ENCODE data around the gene ACVR2B. TPM values are rescaled to one million over a fixed set of nuclear protein-coding genes. Genes with fewer than 3 reads are reported as not detected.
"Not testable (repeated sequence)": the region's sequence is repeated elsewhere in the genome, so short reads cannot be mapped to it uniquely, and the experiment has no call there.

Gene ACVR2B
- 1 to 10 TPM; 8.2 to 9.1 TPM for total RNA-seq

DNA sequence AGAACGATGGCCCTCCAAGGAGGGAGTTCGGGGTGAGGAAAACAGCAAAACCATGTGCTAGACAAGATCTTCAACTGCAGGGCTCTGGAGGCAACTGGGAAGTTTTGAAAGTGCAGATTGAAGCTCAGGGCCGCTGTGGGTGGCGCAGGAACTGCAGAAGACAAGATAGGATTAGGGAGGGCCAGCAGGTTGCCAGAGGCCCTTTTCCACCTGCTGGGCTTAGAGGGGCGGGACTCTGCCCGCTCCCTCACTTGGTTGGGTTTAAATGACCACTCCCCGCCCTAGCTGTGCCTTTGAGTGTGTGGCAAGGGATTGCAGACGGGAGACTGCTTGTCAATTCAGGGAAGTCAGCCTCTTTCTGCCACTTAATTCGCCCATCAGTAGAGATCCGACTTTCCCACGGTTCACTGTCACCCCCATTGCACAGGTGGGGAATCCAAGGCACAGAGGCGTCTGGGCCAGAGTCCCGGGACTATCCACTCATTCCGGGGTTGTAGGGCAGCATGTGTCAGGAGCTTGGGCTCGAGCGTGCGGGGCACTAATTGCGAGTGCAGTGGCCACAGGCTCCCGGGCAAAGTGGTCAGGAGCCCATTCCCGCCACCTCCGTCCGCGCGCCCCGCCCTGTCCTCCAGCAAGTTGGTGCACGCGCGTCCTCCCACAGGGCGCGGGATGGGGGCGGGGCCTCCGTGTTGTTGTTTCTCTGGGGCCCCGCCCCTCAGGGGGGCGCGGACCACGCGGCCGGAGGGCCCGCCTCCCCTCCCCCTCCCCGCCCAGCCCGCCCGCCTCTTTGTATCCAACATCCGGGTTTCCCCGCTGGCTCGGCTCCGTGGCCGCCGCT lies at the start of gene ACVR2B:
TSS of gene ACVR2B (plus strand) at position 816 of the 838 bp plus-strand sequence. CDS start 433 bp downstream, outside the sequence.
- peaks cover 3 to 8% of the 10 kb centered on the region in 2 donors for H3K9me3 Mint-ChIP-seq
- H3K36me3 Mint-ChIP-seq (ENCODE audit: insufficient read depth in 2 of 2), result peaks cover 3 to 8% of the 10 kb centered on the region in 2 donors
- peaks cover 4% of the 10 kb centered on the region for H3K4me1 Mint-ChIP-seq (ENCODE audit: low read depth)
- peak within 1 kb of the TSS; percentile 96 to 97 for H3K4me3 Mint-ChIP-seq
- H3K27ac Mint-ChIP-seq, result peak within 1 kb of the TSS; percentile 81
- DNase-seq (peak; percentile 74 to 77), ATAC-seq (replicated peaks in 1 of 2) (peak; percentile 66 to 67)
- no peaks in the 10 kb centered on the region for H3K27me3 Mint-ChIP-seq (ENCODE audit: low read depth)

DNA sequence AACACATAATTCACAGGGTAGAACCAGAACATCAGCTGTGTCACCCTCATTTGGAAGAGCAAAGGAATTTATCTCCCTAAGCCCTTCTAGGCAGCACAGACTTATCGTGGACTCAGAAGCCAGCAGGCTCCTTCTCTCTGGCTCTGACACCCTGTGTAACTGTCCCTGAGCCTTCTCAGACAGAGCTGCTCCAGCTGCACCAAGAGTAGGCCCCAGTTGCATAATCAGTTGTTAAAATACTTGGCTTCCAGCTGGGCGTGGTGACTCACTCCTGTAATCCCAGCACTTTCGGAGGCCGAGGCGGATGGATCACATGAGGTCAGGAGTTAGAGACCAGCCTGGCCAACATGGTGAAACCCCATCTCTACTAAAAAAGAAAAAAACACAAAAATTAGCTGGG lies 49.4 kb upstream of the ACVR2B start:
- no peak for DNase-seq
- ATAC-seq (replicated peaks in 1 of 2), result no peak
- H3K4me3 Mint-ChIP-seq, result no peak overlapping the region
- no peak overlapping the region for H3K27ac Mint-ChIP-seq
- peaks cover 0 to 1% of the 10 kb centered on the region in 2 donors for H3K9me3 Mint-ChIP-seq
- H3K27me3 Mint-ChIP-seq (ENCODE audit: low read depth), result no peaks in the 10 kb centered on the region
- peaks cover 4 to 7% of the 10 kb centered on the region in 2 donors for H3K36me3 Mint-ChIP-seq (ENCODE audit: insufficient read depth in 2 of 2)
- no peaks in the 10 kb centered on the region for H3K4me1 Mint-ChIP-seq (ENCODE audit: low read depth)

DNA sequence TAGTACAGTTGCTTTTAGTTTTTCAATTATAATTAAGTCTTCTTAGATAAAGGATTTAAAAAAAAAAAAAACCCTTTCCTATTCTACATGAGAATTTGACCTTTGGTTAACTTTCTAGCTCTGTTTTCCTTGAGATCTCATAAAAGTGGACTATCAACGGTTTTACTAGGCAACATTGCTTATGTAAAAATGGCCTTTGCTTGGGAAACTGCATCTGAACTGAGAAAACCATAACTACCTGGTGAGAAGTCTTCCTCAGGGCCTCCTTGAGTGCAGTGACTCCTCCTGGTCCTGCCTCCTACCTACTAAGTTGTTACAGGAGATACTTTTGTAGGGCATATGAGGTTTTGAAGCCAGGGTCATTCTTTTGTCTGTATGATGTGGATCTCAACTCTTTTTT lies 42.1 kb upstream of the ACVR2B start:
- H3K27ac Mint-ChIP-seq, result no peak overlapping the region
- ATAC-seq (replicated peaks in 1 of 2) (no peak), DNase-seq (no peak)
- H3K36me3 Mint-ChIP-seq (ENCODE audit: insufficient read depth in 2 of 2), result no peaks in the 10 kb centered on the region
- no peaks in the 10 kb centered on the region for H3K4me1 Mint-ChIP-seq (ENCODE audit: low read depth)
- no peak overlapping the region for H3K4me3 Mint-ChIP-seq
- H3K27me3 Mint-ChIP-seq (ENCODE audit: low read depth), result no peaks in the 10 kb centered on the region
- no peaks in the 10 kb centered on the region for H3K9me3 Mint-ChIP-seq

GRCh38 chr3:38420758-38421157 lies 32.9 kb upstream of the ACVR2B start:
- not testable (repeated sequence) for H3K27ac Mint-ChIP-seq; H3K36me3 Mint-ChIP-seq (ENCODE audit: insufficient read depth in 2 of 2); H3K27me3 Mint-ChIP-seq (ENCODE audit: low read depth); ATAC-seq (replicated peaks in 1 of 2); H3K9me3 Mint-ChIP-seq; DNase-seq
- peaks cover 18% of the 10 kb centered on the region for H3K4me1 Mint-ChIP-seq (ENCODE audit: low read depth)
- H3K4me3 Mint-ChIP-seq, result peak overlapping the region in 1 of 2 donors; percentile 63

DNA sequence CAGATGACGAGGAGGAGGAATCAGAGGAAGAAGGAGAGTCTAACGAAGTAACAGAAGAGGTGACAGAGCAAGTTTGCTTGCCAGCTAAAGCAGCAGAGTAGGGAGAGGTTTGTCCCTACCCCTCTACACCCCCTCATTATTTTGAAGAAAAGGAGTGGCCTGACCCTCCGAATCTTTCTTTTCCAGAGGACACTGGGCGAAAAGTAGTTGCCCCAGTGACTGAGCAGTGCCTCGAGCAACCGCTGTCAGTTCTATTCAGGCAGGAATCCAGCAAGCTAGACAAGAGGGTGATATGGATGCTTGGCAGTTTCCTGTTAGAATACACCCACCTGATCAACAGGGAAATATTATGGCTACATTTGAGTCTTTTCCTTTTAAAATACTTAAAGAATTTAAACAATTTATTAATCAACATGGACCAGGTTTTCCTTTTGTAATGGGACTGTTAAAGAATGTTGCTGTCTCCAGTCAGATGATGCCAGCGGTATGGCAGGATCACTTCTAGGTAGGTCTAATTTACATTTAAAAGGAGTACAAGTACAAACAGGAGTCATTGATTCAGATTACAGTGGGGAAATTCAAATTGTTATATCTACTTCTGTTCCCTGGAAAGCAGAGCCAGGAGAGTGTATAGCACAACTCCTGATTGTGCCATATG lies 31.9 kb upstream of the ACVR2B start:
- Mint-ChIP-seq H3K9me3 (no peaks in the 10 kb centered on the region), H3K27me3 (ENCODE audit: low read depth) (no peaks in the 10 kb centered on the region), H3K27ac (no peak overlapping the region), H3K4me1 (ENCODE audit: low read depth) (peaks cover 18% of the 10 kb centered on the region), H3K36me3 (ENCODE audit: insufficient read depth in 2 of 2) (no peaks in the 10 kb centered on the region), H3K4me3 (peak overlapping the region in 1 of 2 donors; percentile 63)
- ATAC-seq (replicated peaks in 1 of 2) (no peak), DNase-seq (no peak)

GRCh38 chr3:38426798-38427426 lies 26.8 kb upstream of the ACVR2B start:
- H3K4me1 Mint-ChIP-seq (ENCODE audit: low read depth); DNase-seq; ATAC-seq (replicated peaks in 1 of 2): not testable (repeated sequence)

GRCh38 chr3:38432871-38433658 lies 20.6 kb upstream of the ACVR2B start:
- not testable (repeated sequence) for H3K27me3 Mint-ChIP-seq (ENCODE audit: low read depth); H3K4me1 Mint-ChIP-seq (ENCODE audit: low read depth); DNase-seq; H3K4me3 Mint-ChIP-seq; H3K27ac Mint-ChIP-seq; ATAC-seq (replicated peaks in 1 of 2)
- Mint-ChIP-seq H3K9me3 (peaks cover 20 to 23% of the 10 kb centered on the region in 2 donors), H3K36me3 (ENCODE audit: insufficient read depth in 2 of 2) (peaks cover 27 to 44% of the 10 kb centered on the region in 2 donors)

More at GRCh38 chr3:38426798-38427426, 26.8 kb upstream of the ACVR2B start:
- not testable (repeated sequence) for H3K27ac Mint-ChIP-seq; H3K9me3 Mint-ChIP-seq; H3K27me3 Mint-ChIP-seq (ENCODE audit: low read depth); H3K4me3 Mint-ChIP-seq
- peaks cover 6 to 12% of the 10 kb centered on the region in 2 donors for H3K36me3 Mint-ChIP-seq (ENCODE audit: insufficient read depth in 2 of 2)

GRCh38 chr3:38433661-38434060 lies 20.0 kb upstream of the ACVR2B start:
- not testable (repeated sequence) for H3K27me3 Mint-ChIP-seq (ENCODE audit: low read depth); H3K4me3 Mint-ChIP-seq; H3K4me1 Mint-ChIP-seq (ENCODE audit: low read depth); ATAC-seq (replicated peaks in 1 of 2); DNase-seq; H3K27ac Mint-ChIP-seq
- peaks cover 27 to 46% of the 10 kb centered on the region in 2 donors for H3K36me3 Mint-ChIP-seq (ENCODE audit: insufficient read depth in 2 of 2)
- peaks cover 20 to 23% of the 10 kb centered on the region in 2 donors for H3K9me3 Mint-ChIP-seq

DNA sequence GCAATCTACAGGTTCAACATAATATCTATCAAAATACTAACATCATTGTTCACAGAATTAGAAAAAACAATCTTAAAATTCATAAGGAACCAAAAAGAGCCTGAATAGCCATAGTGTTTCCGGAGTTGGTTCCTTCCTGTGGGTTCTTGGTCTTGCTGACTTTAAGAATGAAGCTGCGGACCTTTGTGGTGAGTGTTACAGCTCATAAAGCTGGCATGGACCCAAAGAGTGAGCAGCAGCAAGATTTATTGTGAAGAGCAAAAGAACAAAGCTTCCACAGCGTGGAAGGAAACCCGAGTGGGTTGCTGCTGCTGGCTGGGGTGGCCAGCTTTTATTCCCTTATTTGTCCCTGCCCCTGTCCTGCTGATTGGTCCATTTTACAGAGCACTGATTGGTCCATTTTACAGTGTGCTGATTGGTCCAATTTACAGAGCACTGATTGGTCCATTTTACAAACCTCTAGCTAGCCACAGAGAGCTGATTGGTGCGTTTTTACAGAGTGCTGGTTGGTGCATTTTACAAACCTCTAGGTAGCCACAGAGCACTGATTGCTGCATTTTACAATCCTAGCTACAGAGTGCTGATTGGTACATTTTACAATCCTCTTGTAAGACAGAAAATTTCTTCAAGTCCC lies 15.1 kb upstream of the ACVR2B start:
- Mint-ChIP-seq H3K36me3 (ENCODE audit: insufficient read depth in 2 of 2) (peaks cover 17 to 25% of the 10 kb centered on the region in 2 donors), H3K9me3 (peaks cover 11 to 15% of the 10 kb centered on the region in 2 donors)
- peak in 1 of 2 donors; percentile 13 for DNase-seq
- not testable (repeated sequence) for H3K4me1 Mint-ChIP-seq (ENCODE audit: low read depth); H3K27me3 Mint-ChIP-seq (ENCODE audit: low read depth); ATAC-seq (replicated peaks in 1 of 2); H3K4me3 Mint-ChIP-seq; H3K27ac Mint-ChIP-seq

DNA sequence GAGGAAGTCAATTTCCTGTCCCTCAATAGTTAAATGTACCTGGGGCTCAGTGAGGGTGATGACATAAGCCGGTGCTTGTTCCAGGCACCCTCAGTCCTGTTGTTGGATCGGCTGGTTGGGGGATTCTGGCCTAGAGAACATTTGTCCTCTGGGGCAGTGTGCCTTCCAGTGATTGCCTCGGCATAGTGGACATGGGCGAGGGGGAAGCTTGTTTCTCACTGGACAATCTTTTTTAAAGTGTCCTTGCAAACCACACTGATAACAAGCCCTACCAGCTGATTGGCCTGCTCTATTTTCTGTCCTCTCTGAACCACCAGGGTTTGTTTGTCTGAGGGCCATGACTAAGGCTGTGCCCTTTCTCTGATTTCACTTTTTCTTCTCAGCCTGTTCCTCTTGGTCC lies 10.5 kb upstream of the ACVR2B start:
- H3K4me3 Mint-ChIP-seq; H3K36me3 Mint-ChIP-seq (ENCODE audit: insufficient read depth in 2 of 2); H3K27ac Mint-ChIP-seq; H3K9me3 Mint-ChIP-seq; ATAC-seq (replicated peaks in 1 of 2); H3K4me1 Mint-ChIP-seq (ENCODE audit: low read depth); DNase-seq; H3K27me3 Mint-ChIP-seq (ENCODE audit: low read depth): not testable (repeated sequence)

DNA sequence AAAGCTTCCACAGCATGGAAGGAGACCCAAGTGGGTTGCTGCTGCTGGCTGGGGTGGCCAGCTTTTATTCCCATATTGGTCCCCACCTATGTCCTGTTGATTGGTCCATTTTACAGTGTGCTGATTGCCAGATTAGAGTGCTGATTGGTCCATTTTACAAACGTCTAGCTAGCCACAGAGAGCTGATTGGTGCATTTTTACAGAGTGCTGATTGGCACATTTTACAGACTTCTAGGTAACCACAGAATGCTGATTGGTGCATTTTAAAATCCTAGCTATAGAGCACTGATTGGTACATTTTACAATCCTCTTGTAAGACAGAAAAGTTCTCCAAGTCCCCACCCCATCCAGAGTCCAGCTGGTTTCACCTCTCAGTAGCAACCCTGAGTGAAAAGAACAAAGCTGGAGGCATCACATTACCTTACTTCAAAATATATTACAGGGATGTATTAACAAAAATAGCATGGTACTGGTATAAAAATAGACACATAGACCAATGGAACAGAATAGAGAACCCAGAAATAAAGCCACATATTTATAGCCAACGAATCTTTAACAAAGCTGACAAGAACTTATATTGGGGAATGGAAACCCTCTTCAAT lies 7.5 kb upstream of the ACVR2B start:
- H3K4me1 Mint-ChIP-seq (ENCODE audit: low read depth), result no peaks in the 10 kb centered on the region
- ATAC-seq (replicated peaks in 1 of 2) (no peak), DNase-seq (no peak)
- H3K36me3 Mint-ChIP-seq (ENCODE audit: insufficient read depth in 2 of 2), result peaks cover 0 to 5% of the 10 kb centered on the region in 2 donors
- no peak overlapping the region for H3K4me3 Mint-ChIP-seq
- no peak overlapping the region for H3K27ac Mint-ChIP-seq
- H3K9me3 Mint-ChIP-seq, result peaks cover 3 to 6% of the 10 kb centered on the region in 2 donors
- no peaks in the 10 kb centered on the region for H3K27me3 Mint-ChIP-seq (ENCODE audit: low read depth)

GRCh38 chr3:38446812-38447211 lies 6.9 kb upstream of the ACVR2B start:
- no peak for DNase-seq
- no peaks in the 10 kb centered on the region for H3K27me3 Mint-ChIP-seq (ENCODE audit: low read depth)
- peaks cover 3 to 8% of the 10 kb centered on the region in 2 donors for H3K9me3 Mint-ChIP-seq
- no peak for ATAC-seq (replicated peaks in 1 of 2)
- H3K4me1 Mint-ChIP-seq (ENCODE audit: low read depth), result no peaks in the 10 kb centered on the region
- H3K4me3 Mint-ChIP-seq, result no peak overlapping the region
- no peak overlapping the region for H3K27ac Mint-ChIP-seq
- H3K36me3 Mint-ChIP-seq (ENCODE audit: insufficient read depth in 2 of 2), result peaks cover 0 to 5% of the 10 kb centered on the region in 2 donors

All from activated T-cell treated with anti-CD3 and anti-CD28 coated beads, Interleukin-2, amount 50 U/mL, for 72 hours (primary cell).